Activated CD8-positive, alpha-beta memory T cell treated with anti-CD3 and anti-CD28 coated beads, Interleukin-2, amount 50 U/mL, for 4 hours (primary cell): ENCODE results near the gene ANKMY1.

ENCODE experiments used
- DNase-seq: peaks from one replicate; pipeline ENCODE4 v3.0.0-alpha.2; 2020

ANKMY1 gene

GRCh38 chr2:240518981-240519380 lies 38.8 kb downstream of the ANKMY1 start:
- no peak for DNase-seq

GRCh38 chr2:240517342-240517741 lies 40.4 kb downstream of the ANKMY1 start:
- DNase-seq: no peak

GRCh38 chr2:240514631-240515030 lies 43.2 kb downstream of the ANKMY1 start:
- no peak for DNase-seq

GRCh38 chr2:240513549-240514287 lies 44.1 kb downstream of the ANKMY1 start:
- peak; percentile 88 for DNase-seq

- DNase-seq: no peak
Observed at GRCh38 chr2:240512666-240513535, 44.9 kb downstream of the ANKMY1 start.

- no peak for DNase-seq
Observed at GRCh38 chr2:240512109-240512485, 45.7 kb downstream of the ANKMY1 start.

GRCh38 chr2:240511351-240512108 lies 46.3 kb downstream of the ANKMY1 start:
- no peak for DNase-seq

GRCh38 chr2:240510513-240511210 lies 47.1 kb downstream of the ANKMY1 start:
- DNase-seq: no peak

- DNase-seq: no peak
Observed at GRCh38 chr2:240509667-240510512, 47.9 kb downstream of the ANKMY1 start.

GRCh38 chr2:240508832-240509545 lies 48.8 kb downstream of the ANKMY1 start:
- DNase-seq: no peak

GRCh38 chr2:240507778-240508251 lies 50.0 kb downstream of the ANKMY1 start:
- DNase-seq: no peak

GRCh38 chr2:240507060-240507777 lies 50.6 kb downstream of the ANKMY1 start:
- DNase-seq: no peak

GRCh38 chr2:240506406-240507059 lies 51.3 kb downstream of the ANKMY1 start:
- no peak for DNase-seq

GRCh38 chr2:240505910-240506309 lies 51.9 kb downstream of the ANKMY1 start:
- no peak for DNase-seq

- no peak for DNase-seq
Observed at GRCh38 chr2:240503848-240504247, 53.9 kb downstream of the ANKMY1 start.

- no peak for DNase-seq
Observed at GRCh38 chr2:240503375-240503774, 54.4 kb downstream of the ANKMY1 start.

- DNase-seq: no peak
Observed at GRCh38 chr2:240502430-240503121, 55.2 kb downstream of the ANKMY1 start.

GRCh38 chr2:240502059-240502429 lies 55.7 kb downstream of the ANKMY1 start:
- no peak for DNase-seq

- no peak for DNase-seq
Observed at GRCh38 chr2:240501531-240501991, 56.2 kb downstream of the ANKMY1 start.
